ENCODE measurements around the gene PDIA6. TPM values are rescaled to one million over a fixed set of nuclear protein-coding genes. Genes with fewer than 3 reads are reported as not detected.

Gene PDIA6
- total RNA-seq, 1 donor from 2014 or later: 314 TPM

DNA sequence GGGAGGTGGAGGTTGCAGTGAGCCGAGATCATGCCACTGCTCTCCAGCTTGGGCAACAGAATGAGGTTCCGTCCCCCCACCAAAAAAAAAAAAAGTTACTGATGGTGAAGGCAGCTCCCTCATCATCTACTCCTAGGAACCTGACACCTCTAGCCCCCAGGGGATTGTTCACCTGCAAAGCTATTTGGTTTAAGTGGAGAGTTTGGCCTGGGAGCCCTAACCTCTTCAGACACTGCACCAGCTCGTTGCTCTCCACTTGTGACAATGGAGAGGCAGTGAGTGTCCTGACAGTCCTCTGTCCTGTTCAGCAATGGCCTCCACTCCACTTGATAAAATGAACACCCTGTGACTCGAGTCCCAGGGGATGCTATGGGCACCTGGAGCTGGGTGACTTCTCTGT is 47.7 kb downstream of the PDIA6 start:
- no peak for DNase-seq (ENCODE audit: low read depth in 2 of 2)

DNA sequence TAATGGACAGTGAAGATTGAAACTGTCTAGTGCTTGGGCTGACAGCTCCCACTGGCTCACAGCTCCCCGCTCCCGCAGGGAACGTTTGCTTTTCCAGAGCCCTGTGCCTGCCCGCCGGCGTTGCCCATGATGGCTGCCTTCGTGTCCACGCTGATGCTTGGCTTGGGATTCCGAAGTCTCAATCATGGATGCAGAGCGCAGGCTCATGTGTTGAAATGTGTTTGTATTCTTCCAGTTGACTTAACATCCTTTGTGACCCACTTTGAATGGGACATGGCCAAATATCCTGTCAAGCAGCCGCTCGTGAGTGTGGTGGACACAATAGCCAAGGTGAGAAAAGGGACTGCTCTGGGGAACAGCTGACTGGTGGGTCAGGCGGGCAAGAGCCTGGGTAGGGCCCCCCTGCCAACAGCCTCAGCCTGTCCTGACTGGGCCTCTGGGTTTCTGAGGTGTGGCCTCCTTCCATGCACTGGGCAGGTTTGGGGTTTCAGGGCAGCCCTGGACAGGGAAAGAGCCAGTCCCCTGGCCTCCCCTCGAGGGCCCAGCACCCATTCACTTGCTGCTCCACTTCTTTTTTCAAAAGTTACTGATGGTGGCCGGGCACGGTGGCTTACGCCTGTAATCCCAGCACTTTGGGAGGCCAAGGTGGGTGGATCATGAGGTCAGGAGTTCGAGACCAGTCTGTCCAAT is 48.3 kb downstream of the PDIA6 start:
- DNase-seq (ENCODE audit: low read depth in 2 of 2): no peak

DNA sequence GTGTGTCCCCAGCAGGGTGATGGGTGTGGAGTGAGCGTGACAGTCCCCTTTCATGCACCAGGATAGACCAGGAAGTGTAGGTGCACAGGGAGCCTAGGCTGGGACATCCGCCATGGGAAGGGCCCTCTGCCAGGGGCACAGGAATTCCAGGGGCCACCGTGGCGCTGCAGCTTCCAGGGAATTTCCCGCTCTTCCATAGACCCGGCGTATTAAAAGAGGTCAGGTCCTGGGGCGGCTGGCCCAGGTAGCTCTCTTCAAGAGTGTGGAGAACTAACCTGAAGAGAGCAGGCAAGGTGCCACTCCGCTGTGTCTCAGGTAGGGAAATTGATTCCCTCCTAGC is 49.2 kb downstream of the PDIA6 start:
- DNase-seq (ENCODE audit: low read depth in 2 of 2): peak in 1 of 2 donors; percentile 27

DNA sequence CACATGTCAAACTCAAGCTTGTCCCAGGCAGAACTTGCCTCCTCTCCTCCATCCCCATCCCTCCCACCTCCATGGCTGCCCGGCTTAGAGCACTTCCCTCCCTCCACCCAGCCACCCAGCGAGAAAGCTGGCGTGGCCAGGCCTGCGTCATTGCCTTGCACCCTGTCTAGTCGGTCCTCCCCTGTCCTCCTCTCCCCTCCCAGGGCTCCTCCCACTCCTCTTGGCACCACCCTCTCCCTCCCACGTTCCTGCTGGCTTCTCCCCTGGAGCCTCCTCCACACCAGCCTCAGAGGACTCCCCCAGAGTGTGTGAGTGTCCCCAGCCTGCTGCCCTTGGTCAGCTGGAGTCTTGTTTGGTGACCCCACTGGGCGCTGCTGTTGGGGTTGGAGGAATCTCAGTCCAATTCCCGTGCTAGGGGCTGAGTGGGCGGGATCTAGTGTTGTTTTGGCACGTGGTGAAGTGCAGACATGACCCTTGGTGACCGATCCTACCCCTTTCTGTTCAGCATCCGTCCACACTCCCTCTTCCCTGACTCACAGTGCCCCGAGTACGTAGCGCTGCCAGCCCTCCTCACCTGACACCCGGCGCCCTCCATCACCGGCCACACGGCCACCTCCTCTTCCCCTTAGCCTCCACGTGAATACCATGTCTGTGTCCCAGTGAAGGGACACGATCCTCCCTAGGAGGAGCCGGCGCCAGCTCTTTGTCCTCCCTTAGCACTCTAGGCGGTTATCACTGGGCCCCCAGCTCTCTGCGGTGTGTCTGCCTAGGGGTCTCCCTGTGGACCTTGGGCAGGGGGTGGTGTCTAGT is 49.7 kb downstream of the PDIA6 start:
- DNase-seq (ENCODE audit: low read depth in 2 of 2): peak in 1 of 2 donors; percentile 13

DNA sequence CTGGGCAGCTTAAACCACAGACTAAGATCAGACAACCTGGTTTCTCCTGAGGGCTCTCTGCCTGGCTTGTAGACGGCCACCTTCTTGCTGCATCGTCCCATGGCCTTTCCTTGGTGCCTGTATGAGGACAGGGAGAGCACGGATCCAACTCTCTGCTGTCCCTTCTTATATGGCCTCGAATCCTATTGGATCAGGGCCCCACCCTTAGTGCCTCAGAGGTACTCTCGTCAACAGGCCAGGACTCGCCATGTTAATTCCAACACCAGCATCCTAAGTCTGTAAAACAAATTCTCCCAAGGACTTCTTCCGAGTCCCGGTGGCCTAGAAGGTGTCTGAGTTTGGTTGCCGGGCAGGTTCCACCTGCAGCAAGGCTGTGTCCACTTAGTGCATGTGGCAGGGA is 51.0 kb downstream of the PDIA6 start:
- DNase-seq (ENCODE audit: low read depth in 2 of 2): no peak

DNA sequence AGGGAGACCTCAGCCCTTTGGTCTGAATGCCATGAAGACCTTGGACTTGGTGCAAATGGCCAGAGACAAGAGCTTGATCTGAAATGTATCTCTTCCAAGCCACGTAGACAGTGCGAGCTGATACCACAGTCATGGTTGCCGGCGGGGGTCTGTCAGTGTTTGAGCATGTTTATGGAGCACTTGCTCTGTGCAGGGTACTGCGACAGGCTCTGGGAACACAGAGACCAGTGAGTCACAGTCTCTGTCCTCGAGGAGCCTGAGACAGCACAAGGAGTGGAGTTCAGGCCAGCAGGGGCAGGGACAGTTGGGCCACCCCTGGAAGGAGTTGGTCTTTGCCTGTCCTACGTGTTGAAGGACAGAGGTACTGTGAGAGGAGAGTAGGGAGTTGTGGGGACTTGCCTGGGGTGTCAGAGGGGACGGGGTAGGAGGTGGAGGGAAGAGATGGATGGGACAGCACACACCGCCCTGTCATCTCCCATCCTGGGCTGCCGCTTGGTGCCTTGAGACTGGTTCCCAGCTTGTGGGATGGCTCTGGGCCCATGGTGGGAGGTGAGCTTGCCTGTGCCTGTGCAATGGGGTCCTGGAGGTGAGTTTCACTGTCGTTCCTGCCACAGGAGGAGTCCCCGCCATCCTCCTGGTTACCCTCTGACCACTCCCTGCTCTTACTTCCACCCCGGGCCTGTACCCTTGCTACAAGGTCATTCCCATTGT is 51.6 kb downstream of the PDIA6 start:
- DNase-seq (ENCODE audit: low read depth in 2 of 2): no peak

DNA sequence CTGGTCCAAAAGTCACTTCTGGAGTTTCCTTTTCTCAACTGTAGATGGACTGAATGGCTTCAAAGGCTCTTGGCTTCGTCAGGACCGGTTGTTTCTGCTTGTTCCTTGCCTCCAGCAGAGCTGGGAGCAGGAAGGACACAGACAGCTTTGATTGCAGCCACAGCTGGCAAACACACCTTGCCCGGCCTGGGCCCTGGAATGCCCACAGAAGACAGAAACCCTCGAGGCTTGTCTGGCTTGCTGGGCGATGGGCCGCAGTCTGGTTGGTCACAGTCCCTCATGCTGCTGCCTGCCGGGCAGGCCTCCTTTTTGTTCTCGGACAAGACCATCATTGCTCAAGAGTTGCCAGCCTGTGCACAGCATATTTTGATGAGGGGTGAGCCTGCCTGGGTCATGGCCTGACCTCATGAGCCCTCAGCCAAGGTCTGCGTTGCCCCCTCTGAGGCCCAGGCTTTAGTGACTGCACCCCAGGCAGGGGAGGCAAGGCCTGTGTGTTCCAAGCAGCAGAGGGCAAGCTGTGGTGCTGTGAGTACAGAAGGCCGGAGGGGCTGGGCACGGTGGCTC is 53.4 kb downstream of the PDIA6 start:
- DNase-seq (ENCODE audit: low read depth in 2 of 2): no peak

DNA sequence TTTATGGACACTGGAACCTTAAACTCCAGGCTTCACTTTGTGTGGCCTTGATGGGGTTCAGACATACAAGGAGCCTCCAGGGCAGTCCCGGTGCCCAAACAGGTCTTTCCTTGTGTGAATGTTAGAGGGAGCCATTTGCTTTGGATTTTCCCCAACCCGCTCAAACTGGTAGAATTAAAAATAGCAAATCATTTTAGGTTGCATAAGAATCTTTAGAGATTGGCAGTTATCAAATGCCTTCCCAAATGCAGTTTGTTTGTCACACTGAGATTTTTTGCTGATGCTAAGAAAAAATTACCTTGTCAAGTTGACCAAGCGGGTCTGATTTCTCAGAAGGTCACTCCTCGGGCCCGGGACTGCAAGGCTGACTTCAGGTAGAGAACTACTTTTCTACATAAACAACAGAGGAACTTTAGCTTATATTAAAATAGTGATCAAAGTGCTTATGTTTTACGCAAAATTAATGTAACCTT is 54.7 kb downstream of the PDIA6 start:
- DNase-seq (ENCODE audit: low read depth in 2 of 2): no peak

DNA sequence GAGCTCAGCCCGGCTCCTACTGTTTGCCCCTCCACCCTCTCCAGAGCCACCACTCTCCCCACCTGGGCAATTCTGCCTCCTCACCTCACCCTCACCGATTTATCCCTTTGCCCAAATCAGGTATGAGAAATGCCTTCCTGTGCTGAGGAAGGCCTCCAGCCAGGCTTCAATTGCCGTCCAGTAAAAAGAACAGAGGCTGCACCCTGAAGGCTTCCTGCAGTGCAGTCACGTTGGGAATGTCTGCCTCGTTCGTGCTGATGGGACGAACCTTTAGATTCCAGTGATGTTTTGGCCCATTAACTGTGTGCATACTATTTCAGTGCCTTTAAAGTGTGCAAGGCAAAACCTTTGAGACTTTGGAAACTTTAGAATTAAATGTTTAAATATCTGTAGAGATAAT is 57.0 kb downstream of the PDIA6 start:
- DNase-seq (ENCODE audit: low read depth in 2 of 2): no peak

DNA sequence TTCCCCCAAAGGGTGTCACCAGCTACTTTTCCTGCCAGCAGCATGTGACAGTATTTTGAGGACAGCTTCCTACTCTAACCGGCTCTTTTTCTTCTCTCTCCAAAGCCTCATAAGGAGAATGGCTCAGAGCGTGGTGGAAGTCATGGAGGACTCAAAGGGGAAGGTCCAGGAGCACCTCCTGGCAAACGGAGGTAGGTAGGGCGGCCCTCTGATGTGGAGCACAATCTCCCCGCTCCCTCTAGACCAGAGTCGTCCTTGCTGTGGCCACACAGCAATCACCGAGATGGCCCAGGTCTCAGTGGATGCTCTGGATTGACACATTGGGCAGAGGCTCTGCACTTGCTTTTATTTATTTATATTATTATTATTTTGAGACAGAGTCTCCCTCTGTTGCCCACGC is 58.7 kb downstream of the PDIA6 start:
- DNase-seq (ENCODE audit: low read depth in 2 of 2): no peak

DNA sequence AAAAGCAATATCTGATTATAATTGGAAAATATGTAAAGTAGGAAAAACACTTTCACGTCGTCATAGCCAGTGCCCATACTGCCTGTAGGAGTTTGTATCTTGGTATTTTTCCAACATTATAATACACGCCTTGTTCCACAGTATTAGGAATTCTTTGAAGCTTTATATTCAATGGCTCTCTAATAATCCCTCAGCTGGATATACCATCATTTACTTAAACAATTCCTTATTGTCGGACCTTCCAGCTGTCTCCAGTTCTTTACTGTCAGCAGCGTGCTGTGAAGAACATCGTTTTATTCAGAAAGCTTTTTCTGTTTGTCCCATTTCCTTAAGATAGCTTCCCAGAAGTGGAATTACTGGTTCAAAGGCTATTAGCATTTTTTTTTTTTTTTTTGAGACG is 59.4 kb downstream of the PDIA6 start:
- no peak for DNase-seq (ENCODE audit: low read depth in 2 of 2)

DNA sequence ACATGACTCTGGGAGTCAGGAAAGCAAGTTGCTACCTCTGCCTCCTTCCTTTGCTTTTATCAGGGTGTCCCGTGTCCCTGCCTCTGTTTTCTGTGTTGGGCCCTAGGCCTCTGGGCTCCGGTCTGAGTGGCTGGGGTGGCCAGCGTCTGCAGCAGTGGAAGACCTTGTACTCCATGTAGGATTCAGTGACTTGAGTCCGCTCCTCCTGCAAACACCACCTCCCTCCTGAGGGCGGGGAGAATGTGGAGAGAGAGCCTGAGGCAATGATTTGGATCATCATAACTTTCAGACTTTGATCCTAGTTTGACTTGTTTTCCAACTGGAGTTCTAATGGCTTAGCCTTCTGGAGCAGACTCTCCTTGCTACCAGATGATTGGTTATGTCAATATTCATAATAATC is 60.3 kb downstream of the PDIA6 start:
- no peak for DNase-seq (ENCODE audit: low read depth in 2 of 2)

DNA sequence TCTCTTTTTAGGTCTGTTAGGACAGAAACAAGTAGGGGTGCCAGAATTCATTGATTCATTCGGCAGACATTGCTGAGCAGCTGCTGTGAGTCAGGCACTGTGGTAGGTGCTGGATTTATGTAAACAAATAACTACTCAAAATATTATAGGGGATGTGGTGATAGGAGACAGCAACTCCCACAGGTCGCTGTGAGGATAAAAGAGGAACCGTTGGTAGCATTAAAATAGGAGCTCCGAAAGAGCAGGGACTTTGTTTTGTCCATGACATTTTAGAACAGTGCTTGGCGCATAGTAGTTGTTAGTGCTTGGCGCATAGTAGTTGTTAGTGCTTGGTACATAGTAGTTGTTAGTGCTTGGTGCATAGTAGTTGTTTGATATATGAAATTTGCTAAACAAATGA is 62.0 kb downstream of the PDIA6 start:
- no peak for DNase-seq (ENCODE audit: low read depth in 2 of 2)

DNA sequence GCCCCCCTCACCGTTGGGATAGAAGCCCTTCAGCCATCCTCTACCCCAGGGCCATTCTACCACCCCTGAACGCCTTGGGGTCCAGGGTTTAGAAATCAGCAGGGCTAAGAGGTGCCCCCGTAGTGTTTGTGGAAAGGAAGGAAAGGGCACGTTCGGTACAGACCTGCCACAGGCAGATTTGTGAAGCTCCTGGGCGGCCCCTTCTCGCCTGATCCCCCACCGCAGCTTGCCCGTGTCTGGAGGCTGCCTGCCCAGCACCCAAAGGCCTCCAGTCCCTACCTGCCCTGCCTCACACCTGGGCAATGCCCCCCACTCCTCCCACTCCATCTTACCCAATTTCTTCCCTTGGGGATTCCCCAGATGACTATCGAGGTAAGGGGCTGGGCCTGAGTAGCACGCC is 69.9 kb downstream of the PDIA6 start:
- no peak for DNase-seq (ENCODE audit: low read depth in 2 of 2)

DNA sequence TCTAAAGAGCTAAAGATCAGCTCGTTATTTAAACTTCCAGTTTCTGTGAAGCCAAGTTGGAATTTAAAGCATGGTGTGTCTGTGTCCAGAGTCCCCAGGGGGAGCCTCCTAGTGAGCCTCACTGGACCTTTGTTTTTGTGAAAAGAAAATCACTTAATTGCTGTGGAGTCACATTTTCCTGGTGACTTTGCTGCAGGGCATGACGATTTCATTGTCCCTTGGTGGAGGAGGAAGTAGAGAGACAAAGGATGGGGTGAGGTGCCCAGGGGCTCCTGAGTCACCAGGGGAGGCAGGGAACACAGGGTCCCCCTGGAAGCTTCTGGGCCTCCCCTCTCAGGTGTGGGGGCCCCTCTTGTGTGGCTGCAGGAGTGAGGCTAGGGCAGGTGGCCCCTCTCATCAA is 71.4 kb downstream of the PDIA6 start:
- DNase-seq (ENCODE audit: low read depth in 2 of 2): no peak

DNA sequence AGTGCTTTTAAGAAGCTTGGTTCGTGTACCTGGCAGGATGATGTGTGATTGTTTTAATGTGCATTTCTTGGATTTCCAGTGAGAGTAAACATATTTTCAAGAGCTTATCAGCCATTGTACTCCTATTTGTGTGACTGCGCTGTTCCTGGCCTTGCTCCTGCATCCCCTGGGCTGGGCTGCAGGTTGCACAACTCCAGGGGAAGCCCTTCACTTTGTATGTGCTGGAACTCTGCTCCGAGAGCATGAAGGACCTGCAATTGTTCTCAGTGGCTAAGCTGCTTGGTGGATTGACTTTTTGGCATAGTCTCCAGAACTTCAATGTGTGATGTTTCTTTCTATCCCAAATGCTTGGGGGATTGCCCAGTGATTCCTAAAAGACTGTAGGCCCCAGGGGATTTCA is 72.4 kb downstream of the PDIA6 start:
- no peak for DNase-seq (ENCODE audit: low read depth in 2 of 2)

DNA sequence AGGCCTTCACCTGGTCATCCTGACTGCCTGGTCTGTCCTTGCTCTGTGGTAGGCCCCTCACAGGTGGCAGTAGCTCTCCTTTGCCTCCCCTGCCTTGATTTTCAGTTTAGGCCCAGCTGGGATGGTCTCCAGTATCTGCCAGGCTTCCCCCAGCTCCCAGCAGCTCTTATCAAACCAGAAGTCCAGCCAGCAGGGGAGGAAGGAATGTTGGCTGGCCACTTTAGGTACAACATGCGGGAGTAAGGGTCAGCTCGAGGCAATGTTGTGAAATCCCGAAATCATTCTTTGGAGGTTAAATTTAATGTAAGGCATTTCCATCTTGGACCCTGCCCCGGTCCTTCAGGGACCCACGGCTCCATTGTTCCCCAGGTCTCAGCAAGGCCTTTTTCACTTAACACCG is 74.4 kb downstream of the PDIA6 start:
- no peak for DNase-seq (ENCODE audit: low read depth in 2 of 2)

DNA sequence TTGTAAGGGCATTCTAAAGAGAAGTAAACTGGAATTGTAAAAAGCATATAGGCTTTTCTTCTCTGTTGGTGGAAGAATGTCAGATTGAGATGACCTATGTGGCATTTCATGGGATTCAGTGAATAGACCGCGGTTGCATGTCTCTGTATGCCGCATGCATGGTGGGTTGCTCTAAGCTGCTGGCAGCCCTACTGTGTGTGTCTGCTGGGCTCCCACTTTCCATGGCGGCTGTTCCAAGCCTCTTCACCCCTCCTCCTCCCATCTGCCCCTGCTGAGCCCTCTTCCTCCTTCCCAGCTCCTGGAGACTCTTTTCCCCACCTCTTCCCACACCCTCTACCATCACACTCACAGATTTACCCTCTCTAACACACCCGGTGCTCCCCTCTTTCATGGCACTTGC is 78.6 kb downstream of the PDIA6 start:
- DNase-seq (ENCODE audit: low read depth in 2 of 2): no peak

DNA sequence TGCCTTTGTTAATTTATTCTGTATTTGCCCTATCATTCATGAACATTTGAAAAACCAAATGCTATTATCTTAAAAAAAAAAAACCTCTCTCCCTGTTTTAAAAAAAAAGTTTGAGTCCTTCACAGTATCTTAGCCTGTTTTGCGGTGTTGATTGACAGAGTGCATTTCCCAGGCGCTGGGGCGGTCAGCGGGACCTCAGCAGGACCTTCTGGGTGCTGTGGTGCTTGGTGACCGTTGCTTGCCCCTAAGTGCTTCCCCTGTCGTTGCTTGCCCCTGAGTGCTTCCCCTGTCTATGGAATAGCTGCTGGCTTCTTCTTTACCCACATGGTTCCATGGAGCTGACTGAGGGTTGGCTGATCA is 79.0 kb downstream of the PDIA6 start:
- no peak for DNase-seq (ENCODE audit: low read depth in 2 of 2)

All from lung microvascular endothelial cell (primary cell).